Measurements from ENCODE around the gene MYO1B. TPM values are rescaled to one million over a fixed set of nuclear protein-coding genes. Genes with fewer than 3 reads are reported as not detected.
"Not testable (repeated sequence)": the region's sequence is repeated elsewhere in the genome, so short reads cannot be mapped to it uniquely, and the experiment has no call there.

Gene MYO1B
- total RNA-seq, 1 donor from 2014 or later = 131 TPM

GRCh38 chr2:191412353-191412752, 167.1 kb downstream of the MYO1B start:
- DNase-seq = no peak

- no peak for DNase-seq
Observed at GRCh38 chr2:191415101-191415500, 169.9 kb downstream of the MYO1B start.

- DNase-seq = no peak
Observed at GRCh38 chr2:191415858-191416257, 170.7 kb downstream of the MYO1B start.

- DNase-seq = no peak
Observed at GRCh38 chr2:191417746-191418145, 172.5 kb downstream of the MYO1B start.

GRCh38 chr2:191421950-191422349, 176.7 kb downstream of the MYO1B start:
- DNase-seq = no peak

- DNase-seq = no peak
Observed at GRCh38 chr2:191427031-191427430, 181.8 kb downstream of the MYO1B start.

GRCh38 chr2:191428141-191428540, 182.9 kb downstream of the MYO1B start:
- DNase-seq = no peak

GRCh38 chr2:191430476-191430875, 185.3 kb downstream of the MYO1B start:
- no peak for DNase-seq

GRCh38 chr2:191432121-191432520, 186.9 kb downstream of the MYO1B start:
- no peak for DNase-seq

GRCh38 chr2:191434072-191434471, 188.9 kb downstream of the MYO1B start:
- no peak for DNase-seq

- no peak for DNase-seq
Observed at GRCh38 chr2:191435141-191435540, 189.9 kb downstream of the MYO1B start.

- no peak for DNase-seq
Observed at GRCh38 chr2:191436368-191437055, 191.3 kb downstream of the MYO1B start.

- DNase-seq = no peak
Observed at GRCh38 chr2:191439481-191439880, 194.3 kb downstream of the MYO1B start.

GRCh38 chr2:191441496-191442214, 196.5 kb downstream of the MYO1B start:
- DNase-seq = no peak

GRCh38 chr2:191443446-191443845, 198.2 kb downstream of the MYO1B start:
- DNase-seq = no peak

- DNase-seq = no peak
Observed at GRCh38 chr2:191446910-191447309, 201.7 kb downstream of the MYO1B start.

- no peak for DNase-seq
Observed at GRCh38 chr2:191451116-191451515, 205.9 kb downstream of the MYO1B start.

- no peak for DNase-seq
Observed at GRCh38 chr2:191452065-191452464, 206.9 kb downstream of the MYO1B start.

- DNase-seq = no peak
Observed at GRCh38 chr2:191453761-191454160, 208.6 kb downstream of the MYO1B start.

GRCh38 chr2:191456506-191456905, 211.3 kb downstream of the MYO1B start:
- DNase-seq = not testable (repeated sequence)

GRCh38 chr2:191459158-191459557, 214.0 kb downstream of the MYO1B start:
- no peak for DNase-seq

GRCh38 chr2:191462370-191462769, 217.2 kb downstream of the MYO1B start:
- DNase-seq = no peak

GRCh38 chr2:191463790-191464189, 218.6 kb downstream of the MYO1B start:
- no peak for DNase-seq

GRCh38 chr2:191465766-191466420, 220.7 kb downstream of the MYO1B start:
- peak; percentile 56 for DNase-seq

Measured in dermis blood vessel endothelial cell (primary cell).